NCI-H1105 (cell line): ENCODE results near the gene TUT1.

Experiments
- DNase-seq: peaks from one replicate; lab custom pipeline; 2025; lab: John Stamatoyannopoulos, UW

The TUT1 gene

DNA sequence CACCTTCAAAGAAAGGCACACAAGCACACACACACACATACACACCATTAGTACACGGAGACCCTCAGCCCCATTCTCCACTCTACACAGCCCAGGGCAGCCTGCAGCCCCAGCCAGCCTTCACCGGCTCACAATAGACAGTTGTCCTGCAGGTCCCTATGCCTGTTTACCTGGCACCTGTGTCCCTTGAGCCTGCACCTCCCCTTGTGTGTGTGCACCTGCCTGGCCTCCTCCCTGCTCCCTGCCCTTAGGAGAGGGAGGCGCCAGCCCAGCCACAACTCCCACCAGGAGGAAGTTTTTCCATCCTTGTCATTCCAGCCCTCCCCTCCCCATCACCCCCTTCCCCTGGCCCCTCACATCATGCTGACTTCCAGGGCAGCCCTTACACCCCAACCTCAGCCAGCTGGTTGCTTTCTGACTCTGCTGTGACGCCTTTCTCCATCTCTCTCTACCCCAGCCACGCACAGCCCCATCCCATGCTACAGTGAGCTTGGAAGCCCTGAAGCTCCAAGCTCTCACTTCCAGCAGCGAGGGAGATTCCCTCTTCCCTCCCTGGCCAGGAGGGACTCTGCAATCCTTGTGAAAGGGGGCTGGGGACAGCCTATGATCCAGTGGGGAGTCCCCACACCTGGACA lies 49.1 kb downstream of the TUT1 start:
- no peak for DNase-seq

DNA sequence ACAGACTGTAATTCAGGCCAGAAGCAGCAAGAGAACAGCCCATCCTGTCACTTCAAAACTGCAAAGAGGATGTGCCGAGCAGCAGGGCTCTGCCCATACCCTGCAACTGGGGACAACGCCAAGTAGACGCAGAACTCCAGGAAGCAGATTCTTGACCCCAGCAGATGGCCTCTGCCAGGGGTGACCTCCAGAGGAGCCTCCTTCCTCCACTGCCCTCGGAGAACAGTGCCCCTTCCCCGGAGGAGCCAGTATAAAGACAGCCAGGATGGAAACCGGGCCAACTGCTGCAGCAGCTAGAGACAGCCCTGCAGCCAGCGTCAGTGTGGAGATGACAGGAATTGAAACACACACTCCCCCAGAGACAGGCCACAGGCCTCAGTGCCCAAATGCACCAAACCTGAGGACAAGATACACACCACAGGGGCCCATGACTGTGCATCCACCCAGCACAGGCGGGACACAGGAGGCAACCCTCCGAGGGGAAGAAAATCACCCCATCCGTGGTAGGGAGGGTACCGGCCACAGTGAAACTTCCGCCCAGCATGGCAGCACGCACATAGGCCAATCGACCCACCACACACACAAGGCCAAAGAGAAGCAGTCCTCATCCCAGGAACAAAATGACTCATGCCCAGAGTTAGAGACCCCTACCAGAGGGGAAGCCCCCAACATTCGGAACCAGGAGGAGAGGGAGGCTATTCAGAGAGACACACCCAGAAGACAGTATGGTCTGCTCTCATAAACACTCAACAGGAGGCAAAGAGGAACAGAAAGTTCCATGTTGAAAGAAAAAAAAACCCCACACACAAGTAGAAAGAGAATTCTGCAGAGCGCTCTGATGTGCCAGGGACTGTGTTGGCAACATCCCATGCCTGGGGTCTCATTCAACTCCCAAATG lies 50.3 kb downstream of the TUT1 start:
- no peak for DNase-seq

DNA sequence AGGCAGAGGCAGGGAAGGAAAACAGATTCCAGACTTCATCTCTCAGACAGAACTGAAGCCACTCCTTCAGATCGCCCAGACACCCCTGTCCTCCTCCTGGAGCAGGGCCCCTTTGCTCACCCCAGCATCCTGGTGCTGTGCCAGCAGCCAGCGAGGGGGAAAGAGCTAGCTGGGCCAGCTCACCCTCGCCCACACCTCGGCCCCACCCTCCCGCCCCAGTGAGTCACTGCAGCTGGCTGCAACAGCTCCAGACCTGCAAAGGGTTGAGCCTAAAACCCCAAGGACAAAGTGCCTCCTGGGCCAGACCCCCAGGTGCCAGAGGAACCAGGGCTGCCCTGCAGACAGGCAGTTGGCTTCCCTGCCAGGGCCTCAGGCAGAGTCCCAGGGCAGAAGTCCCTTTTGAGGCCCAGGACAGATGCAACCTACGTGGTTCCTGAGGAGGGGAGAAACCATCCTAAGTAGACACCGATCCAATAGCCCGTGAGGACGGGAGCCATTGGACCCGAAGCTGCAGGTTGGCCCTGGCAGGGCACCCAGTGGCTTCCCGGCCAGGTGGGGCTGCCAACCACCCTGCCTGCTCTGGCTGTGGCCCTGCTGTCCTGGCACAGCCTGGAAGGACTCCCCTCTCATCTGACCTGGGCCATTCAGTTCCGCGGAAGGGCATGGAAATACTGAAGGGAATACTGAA lies 51.9 kb downstream of the TUT1 start:
- DNase-seq, result no peak

DNA sequence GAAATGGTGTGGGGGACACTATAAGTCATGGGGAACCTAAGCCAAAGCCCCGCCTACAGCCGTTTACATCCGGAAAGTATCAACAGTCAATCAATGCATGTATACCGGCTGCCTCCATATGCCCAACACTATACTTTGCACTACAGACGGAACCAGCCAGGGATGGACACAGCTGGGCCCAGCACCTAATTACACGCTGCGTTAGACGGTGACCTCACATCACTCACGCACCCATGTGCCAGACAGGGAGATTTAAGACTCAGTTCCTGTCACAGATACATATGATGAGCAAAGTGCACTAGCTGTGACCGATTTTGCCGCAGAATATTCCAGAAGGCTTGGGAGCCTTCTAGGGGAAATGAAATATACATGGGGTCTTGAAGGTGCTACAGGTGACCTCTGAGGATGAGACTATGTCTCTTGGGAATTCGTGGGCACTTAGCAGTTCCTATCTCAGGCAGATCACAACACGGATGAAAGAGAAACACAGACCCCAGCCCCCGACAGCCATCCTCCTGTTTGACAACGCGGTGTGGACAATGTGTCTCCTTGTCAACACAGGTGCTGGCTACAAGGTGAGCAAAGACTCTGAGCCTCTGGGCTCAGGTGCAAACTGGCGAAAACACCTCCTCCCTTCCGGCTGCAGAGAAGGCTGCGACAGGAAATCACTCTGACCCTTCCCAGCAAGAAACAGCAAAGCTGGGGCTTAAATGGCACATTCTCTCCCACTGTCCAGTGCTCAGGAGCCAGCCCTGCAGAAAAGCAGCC lies 52.7 kb downstream of the TUT1 start:
- DNase-seq, result no peak

DNA sequence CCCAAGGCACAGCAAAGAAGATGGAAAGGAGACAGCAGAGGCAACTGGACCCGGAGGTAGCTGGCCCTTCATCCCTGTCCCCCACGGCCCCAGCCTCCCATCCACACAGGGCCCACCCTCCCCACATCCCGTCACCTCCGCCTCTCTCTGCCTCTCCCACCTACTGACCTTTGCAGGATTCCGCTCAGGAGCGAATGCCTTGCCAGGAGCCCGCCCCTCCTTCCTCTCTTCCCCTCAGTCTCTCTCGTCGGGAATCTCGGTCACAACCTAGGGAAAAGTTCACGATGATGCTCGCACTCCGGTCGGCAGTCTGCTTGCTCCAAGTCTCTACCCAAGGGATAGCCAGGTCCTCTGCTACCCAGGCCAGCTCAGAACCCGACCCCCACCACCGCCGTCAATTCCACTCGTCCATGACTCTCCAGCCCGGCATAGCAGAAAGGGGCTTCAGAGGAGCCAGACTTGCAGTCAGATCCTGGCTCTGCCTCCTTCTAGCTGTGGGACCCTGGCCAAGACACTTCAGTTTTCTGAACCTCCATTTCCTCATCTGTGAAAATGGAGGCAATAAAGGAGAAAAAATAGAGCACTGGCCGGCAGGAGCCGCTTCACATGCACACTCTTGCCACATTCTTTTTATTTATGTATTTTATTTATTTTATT lies 54.9 kb downstream of the TUT1 start:
- peak; percentile 68 for DNase-seq

DNA sequence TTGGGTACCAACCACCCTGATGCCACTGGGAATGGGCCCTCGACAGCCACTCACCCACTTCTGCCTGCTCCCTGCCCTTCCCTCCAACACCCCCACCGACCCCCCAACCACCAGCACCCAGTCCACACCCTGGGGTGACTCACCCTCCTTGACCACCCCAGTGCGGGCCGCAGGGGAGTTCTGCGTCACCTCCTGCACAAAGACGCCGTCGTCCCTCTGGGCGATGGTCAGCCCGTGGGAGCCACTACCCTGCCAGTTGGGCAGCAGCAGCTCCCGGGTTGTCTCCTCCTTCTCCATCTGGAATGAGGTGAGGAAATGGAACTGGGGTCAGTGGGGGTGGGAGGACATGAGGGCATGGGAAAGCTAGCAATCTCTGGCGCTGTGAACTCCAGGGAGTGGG lies 55.5 kb downstream of the TUT1 start:
- no peak for DNase-seq

DNA sequence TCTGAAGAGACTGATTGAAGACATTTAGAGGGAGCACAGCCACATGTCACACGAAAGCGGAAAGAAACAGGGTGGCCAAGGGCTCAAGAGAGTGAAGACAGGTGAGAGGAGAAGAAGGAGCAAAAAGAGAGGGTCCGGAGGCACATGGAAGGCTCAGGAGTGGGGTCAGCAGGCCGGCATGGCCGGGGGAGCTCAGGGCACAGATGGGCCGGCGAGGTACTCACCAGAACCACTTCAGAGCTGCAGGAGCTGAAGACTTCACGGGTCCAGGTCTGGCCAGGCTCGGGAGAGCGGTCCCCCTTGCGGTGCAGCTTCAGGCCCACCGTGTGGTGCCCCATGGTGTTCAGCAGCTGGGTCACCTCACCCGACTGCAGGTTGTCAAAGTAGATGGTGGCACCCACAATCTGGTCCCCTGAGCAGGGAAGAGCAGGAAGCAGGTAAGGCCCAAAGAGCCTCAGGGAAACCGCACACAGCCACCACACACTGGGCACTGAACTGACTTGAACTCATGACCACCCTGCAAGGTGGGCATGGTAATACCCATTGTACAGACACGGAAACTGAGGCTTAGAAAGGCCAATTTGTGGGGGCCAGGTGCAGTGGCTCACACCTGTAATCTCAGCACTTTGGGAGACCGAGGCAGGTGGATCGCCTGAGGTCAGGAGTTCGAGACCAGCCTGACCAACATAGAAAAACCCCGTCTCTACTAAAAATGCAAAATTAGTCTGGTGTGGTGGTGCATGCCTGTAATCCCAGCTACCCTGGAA lies 56.4 kb downstream of the TUT1 start:
- DNase-seq, result no peak

DNA sequence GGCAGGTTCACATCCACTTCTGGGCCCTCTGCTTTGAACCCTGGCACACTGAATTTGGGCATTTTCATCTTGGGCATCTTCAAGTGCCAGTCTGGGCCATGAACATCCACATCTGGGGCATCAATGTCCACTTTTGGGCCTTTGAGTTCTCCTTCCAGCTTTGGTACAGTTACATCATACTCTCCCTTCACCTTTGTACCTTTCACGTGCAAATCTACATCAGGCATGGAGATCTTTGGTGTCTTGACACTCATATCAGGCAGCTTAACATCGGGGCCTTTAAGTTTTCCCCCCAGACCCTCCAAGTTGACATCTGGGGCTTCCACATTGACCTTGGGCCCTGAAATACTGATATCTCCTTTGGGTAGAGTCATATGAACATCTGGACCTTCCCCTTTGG lies 59.2 kb downstream of the TUT1 start:
- DNase-seq, result no peak
